GM19239 (cell line): Measurements from ENCODE around the gene NARS2.

Source experiments
- DNase-seq: peaks from one replicate; pipeline ENCODE4 v3.0.0; 2011; ENCODE audit warnings: low spot score; ENCODE audit not compliant: insufficient read length
- FAIRE-seq: peaks from 2 replicates; lab custom pipeline; 2011; peaks lifted over from hg19 to GRCh38; lab: Jason Lieb, UNC

Gene NARS2

DNA sequence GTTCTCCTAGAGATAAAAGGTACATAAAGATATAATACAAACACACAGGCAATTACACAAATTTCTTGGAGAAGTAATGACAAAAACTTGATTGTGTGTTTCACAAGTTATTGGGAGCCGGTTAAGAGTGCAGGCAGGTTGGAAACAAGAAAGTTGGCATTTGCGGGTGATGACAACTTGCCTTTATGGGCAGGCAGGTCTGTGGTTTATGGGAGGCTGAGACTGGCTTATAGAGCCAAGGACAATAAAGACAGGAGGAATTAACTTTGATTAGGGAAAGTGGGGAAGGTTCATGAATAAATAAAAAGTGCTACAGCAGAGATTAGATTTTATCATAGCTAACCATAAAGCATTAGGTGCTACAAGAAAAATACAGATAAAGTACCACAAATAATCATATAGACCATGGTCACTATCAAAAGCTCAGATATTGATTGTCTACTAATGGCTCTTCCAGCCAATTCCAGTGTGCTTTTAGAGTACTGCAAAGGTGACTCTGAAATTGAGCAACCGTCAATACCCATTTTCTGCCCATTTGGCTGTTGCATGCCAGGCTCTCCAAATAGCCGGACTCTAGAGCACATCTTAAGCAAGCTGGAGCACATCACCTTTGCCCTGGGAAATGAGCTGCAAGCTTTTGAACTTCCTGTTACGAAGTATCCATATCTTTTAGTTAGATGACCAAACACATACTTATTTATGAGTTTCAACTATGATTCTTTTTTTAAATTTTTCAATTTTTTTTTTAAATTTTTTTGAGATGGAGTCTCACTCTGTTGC, 123.1 kb downstream of the NARS2 start:
- DNase-seq = no peak
- FAIRE-seq = no peak

DNA sequence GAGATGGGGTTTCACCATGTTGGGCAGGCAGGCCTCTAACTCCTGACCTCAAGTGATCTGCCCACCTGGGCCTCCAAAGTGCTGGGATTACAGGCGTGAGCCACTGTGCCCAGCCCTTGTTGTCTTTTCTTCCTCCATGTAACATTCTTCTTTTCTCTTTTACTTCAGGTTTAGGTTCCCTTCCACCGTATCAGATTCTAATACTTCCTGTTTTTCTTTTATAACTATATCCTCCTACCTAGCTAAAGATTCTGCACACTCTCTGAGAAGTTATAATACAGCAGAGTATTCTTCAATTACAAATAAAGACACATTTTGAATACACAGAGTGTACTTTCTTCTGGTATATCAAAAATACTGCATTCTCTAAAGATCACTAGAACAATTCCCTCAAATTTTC, 123.8 kb downstream of the NARS2 start:
- no peak for FAIRE-seq
- DNase-seq = no peak

DNA sequence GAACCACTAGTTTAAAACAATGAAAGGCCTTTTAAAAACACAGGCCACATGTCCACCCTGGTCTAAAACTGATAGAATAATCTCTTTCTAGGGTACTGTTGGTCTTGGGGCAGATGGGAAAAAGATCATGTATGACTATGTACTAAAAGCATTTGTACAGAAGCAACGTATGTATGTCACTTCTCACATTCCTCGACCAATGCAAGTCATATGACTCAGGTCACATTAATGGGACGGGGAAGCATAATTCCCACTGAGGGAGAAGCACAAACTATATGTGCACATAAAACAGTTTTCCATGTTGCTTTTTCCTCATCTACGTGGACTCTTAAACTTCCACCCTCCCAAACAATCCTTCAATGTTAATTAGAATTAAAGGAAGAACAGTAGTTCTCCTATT, 124.8 kb downstream of the NARS2 start:
- DNase-seq (no peak), FAIRE-seq (no peak)

DNA sequence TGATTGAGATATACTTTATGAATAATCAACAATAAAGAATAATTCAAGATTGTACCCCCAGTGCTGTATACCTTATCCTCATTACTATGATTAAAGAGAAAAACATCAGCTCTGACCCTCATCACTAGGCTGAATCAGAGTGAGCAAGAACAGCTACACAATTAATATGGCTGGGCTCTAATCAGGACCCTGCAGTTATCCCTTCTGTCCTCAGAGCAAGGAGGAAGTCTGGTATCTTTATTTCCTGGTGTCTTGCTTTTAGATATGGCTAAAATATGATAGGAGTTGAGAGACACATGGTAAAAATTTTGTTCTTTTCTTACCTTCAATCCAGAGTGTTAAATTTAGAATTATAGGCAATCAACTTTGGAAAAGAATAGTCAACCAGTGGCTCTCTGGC, 128.5 kb downstream of the NARS2 start:
- no peak for DNase-seq
- no peak for FAIRE-seq

DNA sequence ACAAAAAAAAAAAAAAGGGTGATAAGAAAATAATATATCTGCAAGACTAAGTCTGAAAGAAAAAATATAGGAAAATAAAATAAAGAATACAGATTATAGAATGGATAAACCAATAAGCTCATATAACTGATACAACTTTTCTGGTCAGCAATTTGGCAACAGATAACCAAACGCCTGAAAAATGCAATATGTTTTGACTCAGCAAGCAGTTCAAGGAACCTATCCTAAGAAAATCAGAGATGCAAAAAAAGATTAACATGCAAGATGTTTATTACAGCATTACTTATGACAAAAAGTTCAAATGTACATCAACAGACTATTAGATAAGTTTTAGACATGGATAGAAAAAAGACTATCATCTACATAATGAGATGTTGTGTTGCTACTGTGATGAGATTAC, 129.9 kb downstream of the NARS2 start:
- no peak for DNase-seq
- FAIRE-seq = no peak

DNA sequence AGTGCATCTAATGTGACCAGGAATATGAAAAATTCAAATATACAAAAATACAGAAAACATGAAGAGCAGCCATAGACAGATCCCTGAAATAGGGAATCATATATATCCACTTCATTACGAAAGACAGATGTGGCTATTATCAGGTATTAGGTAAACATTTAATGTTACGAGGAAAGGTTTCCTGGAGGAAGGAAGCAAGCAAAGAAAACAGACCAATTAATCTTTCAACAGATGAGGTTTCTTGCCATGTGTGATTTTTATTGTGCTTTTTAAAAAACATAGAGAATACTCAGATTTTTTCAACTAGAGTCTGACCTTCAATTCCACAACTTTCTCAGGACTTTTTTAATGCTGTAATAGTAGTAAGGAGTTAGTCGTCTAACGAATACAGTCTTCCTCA, 132.7 kb downstream of the NARS2 start:
- FAIRE-seq (no peak), DNase-seq (no peak)

DNA sequence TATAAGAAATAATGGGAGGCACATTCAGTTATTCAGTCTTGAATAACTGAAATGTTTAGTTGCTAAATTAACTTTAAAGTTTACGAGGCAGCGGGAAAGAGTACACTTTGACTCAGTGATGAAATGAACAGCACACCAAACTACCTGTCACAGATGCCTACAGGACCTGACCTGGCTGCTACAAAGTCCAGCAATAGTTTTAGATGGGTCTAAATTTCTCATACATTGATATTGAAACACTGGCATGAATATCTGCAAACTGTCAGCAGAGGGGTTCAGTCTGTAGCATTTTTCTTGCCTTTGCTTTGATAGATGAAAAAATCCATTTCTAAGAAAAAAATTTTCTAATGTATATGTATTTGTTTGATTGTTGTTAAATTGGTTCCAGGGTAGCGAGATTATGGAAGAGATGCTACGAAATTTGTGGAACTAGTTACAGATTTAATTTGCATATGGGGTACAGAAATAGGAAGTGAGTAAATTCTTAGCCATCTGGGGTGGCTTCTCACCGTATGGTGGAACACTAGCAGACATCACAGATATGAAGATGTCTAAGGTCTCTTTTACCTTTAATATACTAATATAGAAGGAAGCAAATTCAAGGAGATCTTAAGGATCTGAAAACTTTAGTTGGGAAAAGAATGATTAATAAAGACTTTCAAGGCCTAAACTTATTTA, 136.2 kb downstream of the NARS2 start:
- peak; percentile 82 for FAIRE-seq
- no peak for DNase-seq

DNA sequence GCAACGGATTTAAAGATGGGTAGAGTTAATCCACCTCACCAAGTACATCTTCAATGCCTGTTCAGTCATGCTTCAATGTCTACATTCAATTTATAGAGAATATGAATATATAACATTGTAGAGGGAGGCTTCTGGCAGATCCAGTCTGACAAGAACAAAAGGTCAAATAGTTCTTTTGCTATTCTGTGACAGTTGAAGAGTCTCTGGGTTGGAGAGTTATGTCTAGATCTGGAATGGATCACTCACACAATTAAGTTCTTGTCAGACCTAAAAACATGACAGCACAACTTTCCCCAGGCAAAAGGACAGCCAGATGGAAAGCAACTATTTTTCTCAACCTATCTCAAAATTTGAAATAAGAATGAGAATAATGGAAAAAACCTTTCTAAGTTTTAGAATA, 141.7 kb downstream of the NARS2 start:
- no peak for DNase-seq
- no peak for FAIRE-seq

DNA sequence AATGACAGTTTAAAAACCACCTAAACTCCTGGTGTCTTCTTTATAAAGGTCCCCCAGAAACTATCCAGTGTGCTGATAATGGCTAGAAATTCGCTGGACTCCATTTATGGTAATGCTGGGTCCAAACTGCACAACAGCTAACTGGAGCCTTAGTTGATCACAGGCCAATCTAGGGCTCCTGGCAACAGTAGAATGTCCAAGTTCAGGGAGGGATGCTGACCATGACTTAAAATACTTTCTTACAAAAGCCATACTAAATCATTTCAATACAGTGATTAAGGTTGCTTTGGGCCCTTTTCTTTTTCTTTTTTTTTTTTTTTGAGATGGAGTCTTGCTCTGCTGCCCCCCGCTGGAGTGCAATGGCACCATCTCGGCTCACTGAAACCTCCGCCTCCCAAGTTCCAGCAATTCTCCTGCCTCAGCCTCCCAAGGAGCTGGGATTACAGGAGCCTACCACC, 142.6 kb downstream of the NARS2 start:
- FAIRE-seq (peak; percentile 69), DNase-seq (no peak)

DNA sequence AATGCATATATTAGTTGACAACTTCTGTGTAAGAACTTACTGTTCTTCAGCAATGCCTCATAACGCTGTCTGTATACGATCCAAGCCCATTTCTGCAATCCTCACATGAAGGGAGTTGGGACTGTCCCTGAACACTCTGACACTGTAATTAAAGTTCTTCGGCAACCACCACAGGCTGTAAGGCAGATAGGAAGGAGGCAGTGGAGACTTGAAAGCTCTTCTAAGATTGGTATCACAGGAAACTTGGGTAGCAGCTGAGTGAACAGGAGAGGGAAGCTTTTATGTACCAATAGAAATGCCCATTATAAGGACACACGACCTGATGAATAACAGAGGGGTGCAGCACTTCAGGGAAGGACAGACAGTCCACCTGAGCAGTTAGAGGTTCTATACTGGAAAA, 145.0 kb downstream of the NARS2 start:
- FAIRE-seq (peak; percentile 21), DNase-seq (no peak)

DNA sequence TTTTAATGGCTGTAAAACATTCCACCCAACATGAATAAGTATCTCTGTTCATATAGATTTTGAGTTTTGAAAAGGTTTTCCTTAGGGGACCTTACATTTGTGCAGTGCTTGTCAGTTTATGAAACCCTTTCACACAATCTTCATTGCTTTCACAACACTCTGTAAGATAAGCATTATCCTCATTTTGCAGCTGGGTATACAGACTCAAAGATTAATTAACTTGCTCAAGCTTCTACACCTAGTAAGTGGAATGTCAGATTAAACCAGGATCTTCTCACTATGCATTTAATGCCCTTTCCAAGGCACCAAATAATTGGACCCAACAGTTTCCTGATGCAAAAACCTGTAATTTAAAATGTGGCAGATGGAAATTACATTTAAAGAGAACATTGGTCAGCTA, 145.5 kb downstream of the NARS2 start:
- FAIRE-seq (peak; percentile 44), DNase-seq (no peak)

DNA sequence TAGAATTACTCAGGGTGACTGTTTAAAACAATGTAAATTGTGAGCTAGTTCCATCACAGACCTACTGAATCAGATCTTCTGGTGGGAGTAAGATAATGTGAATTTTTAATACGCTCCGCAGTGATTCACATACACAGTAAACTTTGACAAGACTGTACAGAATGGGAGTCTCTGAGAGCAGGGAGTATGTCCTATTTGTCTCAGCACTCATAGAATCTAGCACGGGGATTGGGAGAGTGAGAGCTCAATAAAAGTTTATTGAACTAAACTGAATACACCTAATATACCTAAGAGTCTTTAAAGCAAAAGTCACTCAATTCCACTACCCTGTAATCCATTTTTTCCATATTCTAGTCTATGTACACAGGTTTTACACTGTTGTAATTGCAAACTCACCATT, 145.9 kb downstream of the NARS2 start:
- DNase-seq (no peak), FAIRE-seq (no peak)

DNA sequence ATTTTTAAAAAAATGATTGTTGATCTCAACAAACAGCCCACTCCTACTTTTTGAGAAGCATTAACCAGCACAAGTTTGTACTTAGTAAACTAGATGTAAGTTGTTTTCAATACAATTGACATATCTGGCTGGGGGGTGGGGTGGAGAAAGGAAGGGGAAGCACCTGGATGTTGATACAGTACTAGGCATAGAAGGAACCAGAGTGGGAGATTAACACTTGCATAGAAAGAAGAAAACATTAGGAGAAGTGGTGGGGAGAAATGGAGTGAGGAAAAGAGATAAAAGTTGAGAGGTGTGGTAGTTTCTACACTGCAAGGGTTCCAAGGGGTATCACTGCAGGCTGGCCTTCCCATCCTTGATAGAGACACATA, 146.4 kb downstream of the NARS2 start:
- FAIRE-seq (no peak), DNase-seq (no peak)

DNA sequence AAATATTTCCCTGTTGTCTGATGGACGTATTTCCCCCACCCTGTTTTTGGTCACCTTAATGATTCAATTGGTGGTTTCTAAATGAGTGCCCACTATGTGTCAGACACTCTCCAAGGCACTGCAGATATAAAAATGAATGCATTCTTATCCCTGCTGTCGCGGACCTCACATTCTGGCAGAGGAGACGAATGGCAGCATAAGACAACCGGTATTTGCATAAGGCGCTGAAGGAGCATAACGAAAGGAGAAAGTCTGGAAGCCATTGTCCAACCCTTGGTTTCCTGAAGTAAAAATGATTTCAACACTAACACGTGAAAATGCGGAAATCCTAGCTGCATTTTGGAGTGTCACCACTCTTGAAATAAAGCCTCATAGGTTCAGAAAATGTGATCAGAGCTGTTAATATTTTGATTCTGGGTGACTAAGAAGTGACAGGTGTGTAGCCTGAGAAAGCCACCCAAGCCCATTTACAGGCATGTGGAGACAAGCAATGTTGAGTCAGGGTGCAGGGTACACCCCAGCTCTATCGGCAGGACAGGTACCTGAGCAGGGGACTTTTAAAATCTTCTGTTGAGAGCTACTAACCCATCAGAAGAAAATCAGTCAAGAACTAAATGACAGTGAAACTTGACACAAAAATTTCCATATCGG, 146.9 kb downstream of the NARS2 start:
- peak; percentile 90 for FAIRE-seq

DNA sequence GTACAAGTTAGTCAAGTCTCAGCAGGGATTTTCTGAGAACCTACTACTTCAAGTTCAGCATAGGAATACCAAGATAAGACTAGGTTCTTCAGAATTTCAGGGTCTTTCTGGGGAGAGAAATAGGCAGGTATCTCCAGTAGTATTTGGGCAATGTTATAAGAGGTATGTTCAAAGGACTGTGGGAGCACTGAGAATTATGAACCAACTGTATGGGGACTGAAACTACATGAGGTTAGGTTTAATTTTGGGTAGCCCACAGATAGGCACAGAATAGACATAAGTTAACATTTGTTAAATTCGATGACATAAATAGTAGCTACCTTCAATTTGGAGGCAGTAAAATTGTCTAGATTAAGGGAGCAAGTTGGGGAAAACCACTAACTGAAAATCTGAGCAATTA, 147.8 kb downstream of the NARS2 start:
- DNase-seq (no peak), FAIRE-seq (peak; percentile 69)

More for the DNA sequence above, 146.9 kb downstream of the NARS2 start:
- no peak for DNase-seq

DNA sequence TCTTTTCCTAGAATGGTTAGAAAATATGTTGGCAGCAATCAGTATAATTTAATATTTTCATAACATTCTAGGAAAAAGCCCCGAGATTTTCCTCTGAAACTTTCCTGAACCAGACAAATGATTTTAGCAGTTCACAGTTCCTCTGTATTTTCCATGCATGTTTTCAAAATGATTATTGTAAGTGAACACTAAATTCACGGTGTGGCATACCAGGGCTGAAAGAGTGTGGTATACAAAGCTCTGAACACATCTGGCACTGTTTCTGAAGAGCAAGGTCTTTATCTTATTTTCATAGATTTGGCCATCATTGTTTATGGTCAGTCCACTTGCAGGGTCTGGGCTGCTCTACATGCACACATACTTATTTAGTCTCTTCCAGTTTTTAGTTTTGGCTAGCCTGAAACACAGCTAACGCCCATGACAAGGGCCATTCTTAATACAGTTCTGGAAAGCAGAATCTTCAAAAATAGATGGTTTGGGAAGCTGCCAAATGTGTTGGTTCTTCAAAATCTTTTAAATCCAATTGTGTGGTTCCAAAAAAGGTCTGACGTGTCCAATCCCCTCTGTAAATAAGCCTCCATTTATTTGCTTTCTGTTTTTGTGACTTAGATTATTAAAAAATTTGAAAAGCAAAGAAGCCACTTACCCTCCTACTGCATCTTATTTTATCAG, 149.1 kb downstream of the NARS2 start:
- FAIRE-seq = no peak
- no peak for DNase-seq

DNA sequence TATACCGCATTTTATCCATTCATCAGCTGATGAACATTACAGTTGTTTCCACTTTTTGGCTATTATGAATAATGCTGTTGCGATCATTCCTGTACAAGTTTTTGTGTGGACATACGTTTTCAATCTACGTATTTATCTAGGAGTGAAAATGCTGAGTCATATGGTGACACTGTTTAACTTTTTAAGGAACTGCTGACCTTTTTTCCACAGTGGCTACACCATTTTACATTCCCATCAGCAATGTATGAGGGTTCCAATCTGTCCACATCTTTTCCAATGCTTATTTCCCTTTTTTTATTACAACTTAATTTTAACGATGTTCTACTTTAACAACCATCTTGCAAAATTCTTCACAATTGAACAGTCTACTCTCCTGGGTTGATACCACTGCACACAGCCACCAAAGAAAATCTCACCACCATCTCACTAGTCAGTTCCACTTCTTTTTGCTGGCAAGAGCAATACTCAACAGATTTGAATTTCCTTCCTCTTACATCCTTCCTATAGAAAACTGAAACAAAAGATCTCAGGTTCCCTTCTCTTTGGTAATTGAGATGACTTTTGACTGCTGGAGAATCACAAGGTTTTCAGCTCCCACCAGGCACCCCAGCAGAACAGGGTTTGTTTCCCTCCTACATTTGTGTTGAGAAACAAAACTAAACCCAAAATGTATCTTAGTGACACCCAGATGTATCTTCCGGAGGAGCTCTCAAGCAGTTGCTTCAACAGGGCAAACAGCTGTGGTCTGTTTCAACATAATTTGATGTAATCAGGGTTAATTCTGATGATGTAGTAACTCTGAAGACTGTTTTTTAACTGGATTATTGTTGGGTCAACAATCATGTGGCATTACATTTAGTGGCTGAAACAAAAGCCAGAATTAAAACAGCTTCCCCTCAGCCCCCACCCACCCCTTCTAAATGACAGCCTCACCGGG, 150.1 kb downstream of the NARS2 start:
- FAIRE-seq (peak; percentile 85), DNase-seq (no peak)

DNA sequence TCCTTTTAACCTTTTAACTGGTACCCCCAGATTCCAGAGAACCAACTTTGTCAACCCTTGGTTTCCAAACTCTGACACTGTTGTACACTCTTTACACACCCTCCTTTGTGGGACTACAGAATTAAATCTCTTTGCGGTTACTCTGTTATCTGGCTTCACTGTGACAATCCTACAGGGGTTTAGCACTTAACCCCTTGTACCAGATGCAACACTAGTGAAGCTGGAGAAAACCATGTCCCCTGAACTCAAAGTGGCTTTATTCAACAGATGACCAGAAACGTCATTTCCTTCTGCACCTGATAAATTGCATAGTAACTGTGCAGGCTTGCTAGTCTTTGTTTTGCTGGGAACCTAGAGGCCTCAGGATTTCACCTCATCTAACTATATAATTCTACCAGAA, 151.4 kb downstream of the NARS2 start:
- FAIRE-seq (no peak), DNase-seq (no peak)

DNA sequence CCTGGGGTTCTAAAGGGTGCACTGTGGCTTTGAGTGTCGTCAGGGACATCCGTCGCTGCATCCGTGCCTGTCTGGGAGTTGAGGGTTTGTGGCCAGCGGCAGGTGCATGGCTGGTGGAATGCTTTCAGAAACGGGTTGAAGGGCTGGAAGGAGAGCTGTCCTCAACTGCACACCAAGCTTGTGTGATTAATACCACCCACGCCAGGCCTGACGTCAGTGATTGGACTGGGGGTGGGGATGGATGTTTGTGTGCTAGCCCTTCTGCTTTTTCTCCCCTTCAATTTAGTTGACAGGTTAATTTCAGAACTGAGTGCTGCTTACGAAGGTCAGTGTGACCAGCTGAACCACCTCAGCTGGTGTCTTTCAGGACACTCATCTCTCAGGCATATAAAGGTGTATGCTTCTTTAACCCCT, 153.9 kb downstream of the NARS2 start:
- DNase-seq = no peak
- peak; percentile 78 for FAIRE-seq

DNA sequence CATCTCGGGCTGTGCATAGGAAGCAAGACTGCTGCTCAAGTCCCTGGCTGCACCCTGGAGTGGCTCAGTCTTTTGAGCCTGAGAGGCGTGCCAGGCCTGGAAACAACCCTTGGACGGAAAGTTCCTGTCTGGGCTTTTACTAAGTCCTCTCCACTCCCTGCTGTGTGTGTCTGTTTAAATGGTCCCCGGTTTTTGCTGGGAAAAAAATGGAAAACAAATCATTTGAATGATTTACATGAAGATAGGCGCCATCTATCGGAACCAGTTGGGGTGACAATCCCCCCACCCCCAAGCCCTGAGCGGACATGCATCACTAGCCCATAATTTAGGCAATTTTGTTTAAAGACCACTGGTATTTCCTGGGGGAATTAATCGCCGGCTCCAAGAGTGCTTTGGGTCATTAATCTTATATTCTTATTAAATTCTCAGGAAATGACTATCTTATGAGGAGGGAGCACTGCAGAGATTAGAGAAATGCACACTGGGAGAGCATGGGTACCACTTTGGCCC, 154.4 kb downstream of the NARS2 start:
- DNase-seq (no peak), FAIRE-seq (peak; percentile 40)
